Astrocyte (in vitro differentiated cells and primary cell): ENCODE results near the gene ZBTB24. TPM values are rescaled to one million over a fixed set of nuclear protein-coding genes. Genes with fewer than 3 reads are reported as not detected.

ENCODE experiments used
- DNase-seq: peaks from one replicate; pipeline ENCODE4 v3.0.0-alpha.2; 2010; ENCODE audit warnings: low read depth
- FAIRE-seq: peaks from 2 replicates; lab custom pipeline; 2011; peaks lifted over from hg19 to GRCh38; lab: Jason Lieb, UNC
- H2AFZ ChIP-seq: 2 replicates; pipeline ENCODE4 v1.6.0; 2012; ENCODE audit warnings: low read depth, low read length, inconsistent platforms
- H3K27ac ChIP-seq: 2 replicates; pipeline ENCODE4 v1.5.1; 2011; ENCODE audit warnings: low read depth, low read length, inconsistent platforms
- H3K27me3 ChIP-seq: 2 replicates; pipeline ENCODE4 v1.6.0; 2011; ENCODE audit warnings: low read length, inconsistent platforms; ENCODE audit not compliant: insufficient read depth
- H3K36me3 ChIP-seq: 2 replicates; pipeline ENCODE4 v1.5.1; 2011; ENCODE audit warnings: low read length, inconsistent platforms; ENCODE audit not compliant: insufficient read depth
- H3K4me1 ChIP-seq: 2 replicates; pipeline ENCODE4 v1.5.1; 2011; ENCODE audit warnings: low read length, inconsistent platforms; ENCODE audit not compliant: insufficient read depth
- H3K4me2 ChIP-seq: 2 replicates; pipeline ENCODE4 v1.6.0; 2012; ENCODE audit warnings: low read length, inconsistent platforms
- H3K4me3 ChIP-seq: 2 replicates; pipeline ENCODE4 v1.5.1; 2011; ENCODE audit warnings: low read depth, mild to moderate bottlenecking, low read length, inconsistent platforms; ENCODE audit not compliant: insufficient read depth
- H3K79me2 ChIP-seq: 2 replicates; pipeline ENCODE4 v1.6.0; 2012; ENCODE audit warnings: mild to moderate bottlenecking, low read length, inconsistent platforms; ENCODE audit not compliant: insufficient read depth
- H3K9ac ChIP-seq: 2 replicates; pipeline ENCODE4 v1.6.0; 2012; ENCODE audit warnings: mild to moderate bottlenecking, low read length, inconsistent platforms
- H3K9me3 ChIP-seq: 2 replicates; pipeline ENCODE4 v1.5.1; 2012; ENCODE audit warnings: low read depth, mild to moderate bottlenecking, low read length, inconsistent platforms; ENCODE audit not compliant: insufficient read depth
- H4K20me1 ChIP-seq: 2 replicates; pipeline ENCODE4 v1.6.0; 2012; ENCODE audit warnings: low read length, inconsistent platforms; ENCODE audit not compliant: insufficient read depth
- H3K27ac Mint-ChIP-seq: one replicate; pipeline ENCODE4 v1.8.0; 2021; ENCODE audit warnings: mild to moderate bottlenecking, mixed read lengths; ENCODE audit not compliant: unreplicated experiment
- H3K27me3 Mint-ChIP-seq: one replicate; pipeline ENCODE4 v1.8.0; 2021; ENCODE audit warnings: low read depth, mixed read lengths; ENCODE audit not compliant: unreplicated experiment
- H3K36me3 Mint-ChIP-seq: one replicate; pipeline ENCODE4 v1.8.0; 2021; ENCODE audit warnings: low read depth, mixed read lengths; ENCODE audit not compliant: unreplicated experiment
- H3K4me1 Mint-ChIP-seq: one replicate; pipeline ENCODE4 v1.8.0; 2021; ENCODE audit warnings: low read depth, mixed read lengths; ENCODE audit not compliant: unreplicated experiment
- H3K4me3 Mint-ChIP-seq: one replicate; pipeline ENCODE4 v1.8.0; 2021; ENCODE audit warnings: mild to moderate bottlenecking, moderate library complexity, mixed read lengths; ENCODE audit not compliant: unreplicated experiment
- H3K9me3 Mint-ChIP-seq: one replicate; pipeline ENCODE4 v1.8.0; 2021; ENCODE audit warnings: mild to moderate bottlenecking, mixed read lengths; ENCODE audit not compliant: unreplicated experiment
- EZH2 ChIP-seq: IDR thresholded peaks from 2 replicates; pipeline ENCODE4 v1.6.1; 2012; ENCODE audit warnings: mild to moderate bottlenecking, low read length, inconsistent platforms; ENCODE audit not compliant: insufficient read depth
- total RNA-seq: library from RNA; stranded (reverse); gene quantifications from 2 replicates; pipeline ENCODE4 v1.2.1, GENCODE V29; 2021
- TF ChIP-seq, protein P1 (sequence below): IDR thresholded peaks from 2 replicates; pipeline ENCODE4 v1.5.1; 2011; ENCODE audit warnings: low read depth, mild to moderate bottlenecking, inconsistent platforms, low read length, moderate library complexity; ENCODE audit not compliant: insufficient read depth

ZBTB24 gene
- total RNA-seq, 1 donor from 2014 or later: 9.3 TPM

DNA sequence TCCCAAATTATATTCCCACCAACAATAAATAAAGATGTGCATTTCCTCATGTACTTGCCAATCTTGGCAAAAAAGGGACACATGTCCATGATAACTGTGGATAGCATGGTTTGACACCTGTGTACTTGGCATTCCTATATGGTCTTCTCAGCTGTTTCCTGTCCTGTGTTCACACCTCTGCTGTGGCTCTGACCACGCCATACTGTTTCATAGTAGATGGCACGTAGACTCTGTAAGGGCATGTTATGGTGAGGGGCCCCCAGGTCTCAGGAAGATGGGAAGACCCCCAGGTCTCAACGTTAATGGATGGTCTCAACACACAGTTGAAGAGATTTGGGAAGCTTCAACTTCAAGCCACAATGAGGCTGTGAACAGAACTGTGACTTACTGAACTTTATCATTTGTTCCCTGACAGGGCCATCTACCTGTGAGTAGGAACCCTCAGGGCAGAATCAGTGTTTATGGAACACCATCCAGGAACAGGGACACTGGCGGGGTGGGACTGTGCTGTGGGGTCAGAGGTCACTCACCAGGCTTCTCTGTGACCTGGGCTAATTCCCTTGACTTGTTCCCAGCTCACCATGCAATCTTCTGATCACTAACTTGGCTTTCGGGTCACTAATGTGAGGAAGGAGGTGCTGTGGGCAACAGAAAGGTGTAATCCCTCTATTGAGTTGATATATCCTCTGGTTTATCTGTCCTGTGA, 11.8 kb downstream of the ZBTB24 start:
- H3K36me3 Mint-ChIP-seq: peaks cover 18% of the 10 kb centered on the region
- peaks cover 38% of the 10 kb centered on the region for H3K36me3 ChIP-seq

DNA sequence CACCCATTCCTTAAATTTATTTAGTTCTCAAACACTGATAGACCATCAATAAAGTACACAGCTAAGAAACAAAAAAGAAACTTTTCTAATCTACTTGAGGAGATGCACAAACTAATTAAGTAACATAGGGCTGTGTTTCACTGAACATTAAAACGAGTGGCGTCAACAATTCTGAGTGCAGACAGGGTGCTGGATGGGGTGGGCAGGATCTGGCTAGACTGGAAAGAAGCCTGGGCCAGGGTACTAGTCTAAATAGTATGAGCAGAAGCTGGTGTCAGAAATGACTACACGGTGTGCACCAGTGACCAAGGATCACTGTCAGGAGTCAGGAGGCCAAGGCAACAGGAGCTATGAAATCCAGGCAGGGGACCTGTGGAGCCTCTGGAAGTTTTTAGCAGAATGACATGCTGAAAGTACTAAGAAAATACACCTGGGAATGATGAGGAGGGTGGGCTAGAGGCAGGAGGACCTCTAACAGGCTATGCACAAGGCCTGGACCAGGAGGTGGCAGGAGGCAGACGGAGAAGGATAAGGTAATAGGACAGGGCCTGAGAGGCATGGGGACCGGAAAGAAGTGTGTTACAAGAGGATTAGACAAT, 13.3 kb downstream of the ZBTB24 start:
- peaks cover 27% of the 10 kb centered on the region for H4K20me1 ChIP-seq
- H3K4me1 Mint-ChIP-seq: no peaks in the 10 kb centered on the region

More for the DNA sequence above, 11.8 kb downstream of the ZBTB24 start:
- Mint-ChIP-seq H3K4me1 (no peaks in the 10 kb centered on the region), H3K4me3 (no peak overlapping the region), H3K27me3 (no peaks in the 10 kb centered on the region), H3K9me3 (no peaks in the 10 kb centered on the region), H3K27ac (no peak overlapping the region)
- H3K27me3 ChIP-seq: no peaks in the 10 kb centered on the region
- H3K27ac ChIP-seq: no peak overlapping the region
- FAIRE-seq (no peak), DNase-seq (no peak)
- no peaks in the 10 kb centered on the region for H3K9me3 ChIP-seq
- peaks cover 20% of the 10 kb centered on the region for H4K20me1 ChIP-seq
- no peak overlapping the region for H2AFZ ChIP-seq
- no peak overlapping the region for H3K4me2 ChIP-seq
- TF ChIP-seq EZH2: no peak
- TF ChIP-seq, protein P1, sequence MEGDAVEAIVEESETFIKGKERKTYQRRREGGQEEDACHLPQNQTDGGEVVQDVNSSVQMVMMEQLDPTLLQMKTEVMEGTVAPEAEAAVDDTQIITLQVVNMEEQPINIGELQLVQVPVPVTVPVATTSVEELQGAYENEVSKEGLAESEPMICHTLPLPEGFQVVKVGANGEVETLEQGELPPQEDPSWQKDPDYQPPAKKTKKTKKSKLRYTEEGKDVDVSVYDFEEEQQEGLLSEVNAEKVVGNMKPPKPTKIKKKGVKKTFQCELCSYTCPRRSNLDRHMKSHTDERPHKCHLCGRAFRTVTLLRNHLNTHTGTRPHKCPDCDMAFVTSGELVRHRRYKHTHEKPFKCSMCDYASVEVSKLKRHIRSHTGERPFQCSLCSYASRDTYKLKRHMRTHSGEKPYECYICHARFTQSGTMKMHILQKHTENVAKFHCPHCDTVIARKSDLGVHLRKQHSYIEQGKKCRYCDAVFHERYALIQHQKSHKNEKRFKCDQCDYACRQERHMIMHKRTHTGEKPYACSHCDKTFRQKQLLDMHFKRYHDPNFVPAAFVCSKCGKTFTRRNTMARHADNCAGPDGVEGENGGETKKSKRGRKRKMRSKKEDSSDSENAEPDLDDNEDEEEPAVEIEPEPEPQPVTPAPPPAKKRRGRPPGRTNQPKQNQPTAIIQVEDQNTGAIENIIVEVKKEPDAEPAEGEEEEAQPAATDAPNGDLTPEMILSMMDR: no peak
- no peak overlapping the region for H3K9ac ChIP-seq
- H3K79me2 ChIP-seq: peaks cover 4% of the 10 kb centered on the region
- no peak overlapping the region for H3K4me3 ChIP-seq
- no peaks in the 10 kb centered on the region for H3K4me1 ChIP-seq

More for the DNA sequence above, 13.3 kb downstream of the ZBTB24 start:
- DNase-seq: no peak
- FAIRE-seq: no peak
- Histone ChIP-seq H2AFZ (no peak overlapping the region), H3K79me2 (peaks cover 3% of the 10 kb centered on the region), H3K4me3 (no peak overlapping the region), H3K4me2 (no peak overlapping the region), H3K36me3 (peaks cover 47% of the 10 kb centered on the region), H3K27ac (no peak overlapping the region), H3K9ac (no peak overlapping the region), H3K4me1 (no peaks in the 10 kb centered on the region), H3K27me3 (no peaks in the 10 kb centered on the region), H3K9me3 (no peaks in the 10 kb centered on the region)
- peaks cover 18% of the 10 kb centered on the region for H3K36me3 Mint-ChIP-seq
- H3K27ac Mint-ChIP-seq: no peak overlapping the region
- H3K27me3 Mint-ChIP-seq: no peaks in the 10 kb centered on the region
- H3K4me3 Mint-ChIP-seq: no peak overlapping the region
- TF ChIP-seq EZH2: no peak
- TF ChIP-seq, protein P1: no peak
- H3K9me3 Mint-ChIP-seq: no peaks in the 10 kb centered on the region
